HG03432 (cell line): ENCODE measurements around the gene CDPF1.
A peak's percentile ranks its signal among the peaks of the same experiment; 100 is the strongest.

Experiments
- ATAC-seq: cut with Tn5 transposase; IDR thresholded peaks from one replicate; pipeline ENCODE4 v1.9.1; 2021; ENCODE audit warnings: mild to moderate bottlenecking, moderate library complexity; ENCODE audit not compliant: unreplicated experiment

The CDPF1 gene

DNA sequence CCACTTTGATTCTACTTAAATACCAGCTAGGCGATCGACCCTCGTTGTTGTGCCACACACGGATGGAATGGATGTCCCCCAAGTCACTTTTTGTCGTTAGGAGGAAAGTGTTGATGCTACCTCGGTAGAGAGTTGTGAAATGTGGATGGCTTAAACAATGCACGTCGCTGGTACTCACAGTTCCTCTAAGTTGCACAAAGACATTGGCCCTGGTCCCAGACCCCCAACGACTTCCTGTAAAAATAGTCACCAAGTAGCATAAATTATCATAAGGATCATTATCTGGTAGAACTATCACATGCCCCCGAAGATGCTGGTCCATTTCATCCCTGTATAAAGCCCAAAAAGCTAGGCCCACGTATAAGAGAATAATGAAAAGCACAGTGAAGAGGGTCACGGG lies 9.3 kb upstream of the CDPF1 start:
- ATAC-seq, result no peak

GRCh38 chr22:46256358-46256958 lies 6.4 kb upstream of the CDPF1 start:
- no peak for ATAC-seq

DNA sequence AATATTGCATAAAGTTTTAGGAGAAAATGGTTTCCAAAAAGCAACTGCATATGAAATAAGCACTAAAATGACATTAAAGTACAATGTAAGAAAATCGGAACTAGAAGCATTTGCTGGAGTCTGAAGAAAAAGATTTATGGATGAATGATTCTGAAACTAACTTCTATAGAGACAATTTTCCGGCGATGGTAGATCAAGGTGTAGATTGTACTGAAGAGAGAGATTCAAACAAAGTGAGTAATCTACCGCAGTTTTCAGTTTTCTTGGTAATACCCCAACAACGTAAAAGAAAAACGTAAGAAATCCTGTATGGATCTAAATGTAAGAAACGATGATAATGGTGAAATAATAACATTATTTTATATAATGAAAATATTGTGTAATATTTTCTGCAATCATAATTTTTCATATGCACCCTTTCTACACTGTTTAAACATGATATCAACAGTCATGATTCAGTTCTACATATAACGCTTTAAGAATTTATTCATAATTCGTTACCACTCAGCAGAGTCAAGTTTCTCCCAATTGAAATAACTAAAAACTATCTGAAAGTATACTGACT lies 1.8 kb upstream of the CDPF1 start:
- ATAC-seq, result no peak

DNA sequence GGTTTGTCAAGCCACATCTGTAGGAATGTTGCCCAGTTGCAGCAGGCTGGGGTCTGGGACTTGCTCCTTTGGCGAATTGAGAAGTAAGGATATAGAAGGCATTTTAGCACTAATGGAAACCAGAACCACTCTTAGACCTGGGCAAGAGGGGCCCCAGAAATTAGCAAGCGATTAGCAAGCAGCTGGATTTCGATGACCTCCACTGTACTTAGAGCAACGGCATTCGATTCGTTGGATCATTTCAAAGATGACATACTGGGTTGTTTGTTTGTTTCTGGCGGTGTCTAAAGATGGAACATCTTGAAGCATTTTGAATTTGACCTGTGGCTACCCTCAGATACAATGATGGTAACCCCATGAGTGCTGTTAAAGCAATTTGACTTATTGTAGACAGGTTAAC lies 1.2 kb upstream of the CDPF1 start:
- ATAC-seq, result no peak

DNA sequence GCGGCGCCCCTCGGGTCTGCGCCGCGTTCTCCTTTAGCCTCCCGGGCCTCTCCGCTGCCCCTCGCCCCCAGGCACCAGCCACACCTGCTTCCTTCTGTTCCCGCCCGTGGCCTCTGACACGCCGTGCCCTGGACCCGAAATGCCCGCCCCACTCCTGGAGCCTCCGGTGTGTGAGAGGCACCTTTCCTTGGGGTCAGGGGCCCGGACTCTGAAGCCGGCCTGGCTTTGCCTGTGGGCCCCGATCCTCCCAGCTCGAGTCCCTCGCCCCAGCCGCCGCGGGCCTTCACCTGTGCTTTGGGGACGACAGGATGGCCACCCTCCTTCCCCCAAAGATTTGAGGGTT lies 661 bp upstream of the CDPF1 start:
- peak; percentile 22 for ATAC-seq

DNA sequence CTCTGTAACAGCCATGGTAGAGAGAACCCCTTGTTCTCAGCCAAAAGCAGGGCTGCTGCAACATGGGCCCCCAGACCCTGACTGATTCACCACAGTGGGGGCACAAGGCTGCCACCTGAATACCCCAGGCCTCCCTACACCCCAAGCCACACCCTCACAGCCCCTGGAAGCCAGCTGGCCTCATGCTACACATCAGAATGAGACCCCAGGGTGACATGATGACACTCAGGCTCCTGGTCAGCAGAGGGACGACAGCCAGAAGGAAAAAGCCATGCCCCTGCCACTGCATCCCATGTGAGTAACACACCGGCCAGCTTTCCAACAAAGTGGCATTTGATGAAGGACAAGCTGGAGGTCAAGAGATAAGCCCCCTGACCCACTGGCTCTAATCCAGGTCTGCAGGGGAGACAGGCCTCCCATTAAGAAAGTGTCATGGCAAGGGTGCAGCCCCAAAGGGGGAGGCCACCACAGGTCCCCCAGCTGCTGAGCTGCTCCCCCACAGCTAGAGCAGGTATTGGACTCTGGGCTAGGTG lies 2.6 kb downstream of the CDPF1 start:
- ATAC-seq, result no peak

- ATAC-seq, result no peak
Observed at GRCh38 chr22:46246178-46246577, 3.9 kb downstream of the CDPF1 start.

DNA sequence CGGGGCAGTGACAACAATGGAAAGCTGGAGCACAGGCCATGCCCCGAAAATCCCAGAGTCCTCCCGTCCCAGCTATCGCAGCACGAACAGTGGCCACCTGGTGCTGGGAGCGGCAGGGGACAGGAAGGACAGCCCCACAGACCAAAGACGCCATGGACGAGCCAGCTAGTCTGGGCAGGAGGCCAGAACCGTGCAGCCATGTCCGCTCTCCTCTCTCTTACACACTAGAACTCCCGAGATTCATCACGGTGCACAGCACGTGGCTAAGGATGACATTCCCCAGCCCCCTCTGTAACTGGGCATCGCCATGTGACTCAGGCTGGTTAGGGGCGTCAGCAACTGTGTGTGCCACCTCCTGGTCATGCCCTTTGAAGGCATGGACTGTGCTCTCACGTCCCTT lies 4.6 kb downstream of the CDPF1 start:
- no peak for ATAC-seq

- ATAC-seq, result no peak
Observed at GRCh38 chr22:46244771-46245170, 5.3 kb downstream of the CDPF1 start.

DNA sequence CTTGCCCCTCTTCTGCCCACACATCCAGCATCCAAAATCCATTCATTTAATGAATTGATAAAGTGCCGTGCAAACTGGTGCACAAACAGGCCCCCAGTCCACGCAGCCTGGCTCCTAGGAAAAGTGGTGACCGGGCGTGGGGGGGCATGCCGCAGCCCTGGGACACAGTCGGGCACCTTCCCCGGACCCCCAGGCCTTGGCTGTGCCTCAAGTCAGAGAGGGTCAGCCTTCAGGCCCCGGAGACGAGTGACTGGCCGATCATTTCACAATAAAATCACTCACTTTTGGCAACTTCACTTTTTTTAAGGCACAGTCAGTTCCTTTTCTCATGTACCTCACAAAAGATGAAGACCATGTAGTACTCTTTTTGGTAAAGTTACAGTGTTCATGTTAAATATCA lies 8.0 kb downstream of the CDPF1 start:
- ATAC-seq, result no peak

DNA sequence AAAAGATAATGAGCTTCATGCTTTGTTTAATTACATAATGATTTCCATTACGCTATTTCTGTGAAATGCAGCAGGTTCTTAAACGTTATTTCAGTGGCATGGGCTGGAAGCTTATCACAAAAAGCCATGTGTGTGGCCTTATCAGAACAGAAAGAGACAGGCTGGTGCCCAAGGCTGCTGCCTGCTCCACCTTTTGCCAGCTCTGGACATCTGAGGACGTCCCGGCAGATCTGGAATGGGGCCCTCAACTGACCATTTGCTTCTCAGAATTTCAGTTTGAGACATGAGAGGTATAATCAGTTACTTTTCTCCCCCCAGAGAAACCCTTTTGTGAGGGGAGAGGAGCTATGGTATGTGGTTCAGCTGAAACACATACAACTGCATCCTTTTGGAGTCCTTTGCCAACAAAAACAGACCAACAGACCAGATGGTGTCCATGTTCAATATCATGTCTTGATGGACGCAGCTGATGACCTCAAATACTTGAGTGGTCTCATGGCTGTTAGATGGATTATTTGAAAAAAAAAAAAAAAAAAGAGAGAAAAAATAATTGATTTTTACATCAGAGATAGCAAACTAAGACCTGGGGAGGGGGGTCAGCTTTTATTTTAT lies 8.6 kb downstream of the CDPF1 start:
- no peak for ATAC-seq

DNA sequence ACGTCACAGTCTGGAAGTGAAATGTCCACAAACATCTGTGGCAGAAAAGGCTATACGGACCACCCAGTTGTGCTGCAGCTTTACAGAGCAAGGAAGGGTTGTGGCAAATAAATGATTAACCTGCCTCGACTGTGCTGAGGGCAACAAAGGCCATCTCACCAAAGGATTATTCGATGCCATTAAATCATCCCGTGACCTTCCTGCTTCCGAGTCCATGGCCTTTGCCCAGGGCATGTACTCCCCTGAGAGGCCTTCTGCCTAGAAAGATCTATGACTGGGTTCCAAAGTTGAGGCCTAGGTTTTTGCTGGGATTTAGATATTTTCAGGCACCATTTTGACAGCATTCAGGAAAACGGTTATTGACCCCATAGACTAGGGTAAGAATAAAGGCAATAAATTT lies 9.2 kb downstream of the CDPF1 start:
- ATAC-seq, result no peak

- ATAC-seq, result no peak
Observed at GRCh38 chr22:46240506-46240905, 9.6 kb downstream of the CDPF1 start.

GRCh38 chr22:46240073-46240472 lies 10.0 kb downstream of the CDPF1 start:
- no peak for ATAC-seq

- ATAC-seq, result no peak
Observed at GRCh38 chr22:46239261-46240048, 10.6 kb downstream of the CDPF1 start.

DNA sequence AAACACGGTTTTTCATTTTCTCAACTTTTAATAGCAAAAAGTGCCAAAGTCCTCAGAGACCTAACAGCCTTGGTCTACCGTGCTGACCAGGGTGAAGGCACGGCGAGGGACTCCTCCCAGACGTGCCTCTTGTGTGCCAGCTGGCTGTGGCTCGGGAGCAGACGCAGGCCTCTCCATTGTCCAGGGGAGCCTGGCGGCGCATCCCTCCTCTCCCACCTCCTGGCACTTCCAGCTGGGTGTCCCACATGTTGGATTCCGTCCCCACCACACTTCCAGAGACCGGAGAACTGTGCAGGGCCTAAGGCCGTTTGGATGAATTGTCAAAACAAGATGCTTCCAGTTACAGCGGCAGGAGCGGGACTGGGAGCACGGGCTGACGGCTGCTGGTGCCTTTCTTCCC lies 11.6 kb downstream of the CDPF1 start:
- ATAC-seq, result no peak

- ATAC-seq, result no peak
Observed at GRCh38 chr22:46237453-46238124, 12.5 kb downstream of the CDPF1 start.

DNA sequence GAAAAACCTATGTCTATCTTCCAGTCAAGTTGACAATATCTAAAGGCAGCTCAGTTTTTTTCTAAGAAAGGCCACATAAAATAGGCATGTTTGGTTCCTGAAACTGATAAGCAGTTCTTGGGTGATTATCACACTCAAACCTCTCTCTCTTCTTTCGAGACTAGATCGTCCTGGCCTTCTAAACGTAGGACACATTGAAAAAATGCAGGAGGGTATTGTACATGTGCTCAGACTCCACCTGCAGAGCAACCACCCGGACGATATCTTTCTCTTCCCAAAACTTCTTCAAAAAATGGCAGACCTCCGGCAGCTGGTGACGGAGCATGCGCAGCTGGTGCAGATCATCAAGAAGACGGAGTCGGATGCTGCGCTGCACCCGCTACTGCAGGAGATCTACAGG lies 15.1 kb downstream of the CDPF1 start:
- ATAC-seq, result no peak

DNA sequence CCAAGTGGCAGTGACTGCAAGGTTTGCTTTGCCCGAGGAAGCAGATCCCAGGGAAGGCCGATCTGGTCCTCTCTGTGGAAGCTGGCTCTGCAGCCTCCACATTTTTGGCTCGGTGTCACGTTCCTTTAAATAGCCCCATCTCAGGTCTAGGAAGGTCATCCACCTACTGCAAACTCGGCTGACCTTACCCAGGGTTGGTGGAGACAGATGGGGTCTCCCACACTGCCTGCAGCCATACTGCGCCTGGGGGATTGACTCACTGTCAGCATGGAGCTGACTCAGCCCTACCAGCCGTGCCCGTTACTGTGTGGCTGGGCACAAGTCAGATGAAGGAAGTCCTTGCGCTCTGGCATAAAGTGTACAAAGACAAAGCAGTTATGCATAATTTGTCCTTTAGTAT lies 16.9 kb downstream of the CDPF1 start:
- no peak for ATAC-seq

- ATAC-seq, result no peak
Observed at GRCh38 chr22:46230262-46230901, 19.7 kb downstream of the CDPF1 start.

DNA sequence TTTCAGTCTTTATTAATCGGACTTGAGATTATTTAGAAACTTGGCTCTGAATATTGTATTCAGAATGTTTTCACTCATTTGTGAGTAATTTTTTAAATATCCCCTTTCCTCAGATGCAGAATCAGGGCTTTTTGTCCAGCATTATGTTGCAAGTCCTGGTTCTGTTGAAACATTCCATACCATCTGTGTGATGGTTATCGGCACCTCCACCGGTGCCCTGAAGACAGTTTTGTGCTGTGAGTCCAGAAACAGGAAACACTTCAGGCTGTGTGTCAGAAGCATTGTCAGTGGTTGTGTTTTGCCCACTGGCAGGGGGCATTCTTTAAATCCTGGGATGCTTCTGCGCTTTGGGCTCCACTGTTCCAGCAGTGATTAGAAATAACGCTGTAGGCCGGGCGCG lies 20.4 kb downstream of the CDPF1 start:
- ATAC-seq, result no peak
